ENCODE data around the gene CSNK1D. TPM values are rescaled to one million over a fixed set of nuclear protein-coding genes. Genes with fewer than 3 reads are reported as not detected.

CSNK1D gene
- polyA plus RNA-seq, 4 donors = 111 to 148 (median 137) TPM

DNA sequence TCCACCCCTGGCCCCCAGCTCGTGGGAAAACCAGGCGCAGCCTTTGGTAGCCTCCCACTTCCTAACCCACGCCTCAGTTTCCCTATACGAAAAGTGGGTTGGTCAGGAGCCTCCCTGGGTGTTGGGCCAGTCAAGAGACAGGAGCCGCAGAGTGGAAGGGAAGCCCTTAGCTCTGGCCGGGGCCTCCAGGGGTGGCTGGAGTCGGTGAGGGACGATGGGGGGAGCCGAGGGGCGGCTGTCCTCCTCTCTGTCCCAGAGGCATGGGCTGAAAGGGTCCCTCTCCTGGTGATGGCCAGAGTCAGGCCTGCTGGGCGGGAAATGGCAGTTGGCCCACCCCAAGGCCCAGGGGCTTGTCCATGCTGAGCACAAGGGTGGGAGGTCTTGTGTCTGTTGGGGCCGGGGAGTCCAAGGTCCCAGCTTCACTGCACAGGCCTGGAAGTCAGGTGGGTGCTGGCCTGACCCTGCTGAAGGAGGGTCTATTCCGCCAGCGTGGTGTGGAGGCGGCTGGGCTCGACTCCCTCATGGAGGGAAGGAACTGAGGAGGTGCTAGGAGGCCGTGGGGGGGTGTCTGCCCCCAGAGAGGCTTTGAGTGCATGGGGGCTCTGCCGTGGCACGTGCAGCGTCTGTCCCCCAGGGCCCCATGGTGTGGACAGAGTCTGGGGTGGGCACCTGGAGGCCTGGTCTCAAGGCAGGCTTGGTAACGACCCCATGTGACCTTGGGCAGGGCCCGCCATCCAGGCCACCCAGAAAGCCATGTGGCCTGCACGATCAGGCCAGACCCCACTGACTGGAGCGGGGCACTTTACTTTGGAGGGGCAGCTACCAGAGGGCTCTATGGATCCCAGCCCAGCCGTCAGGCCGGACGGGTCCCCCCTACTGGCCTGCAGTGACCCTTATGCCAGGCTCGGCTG is 43.5 kb downstream of the CSNK1D start:
- no peak for FAIRE-seq
- DNase-seq = peak in 1 of 2 donors; percentile 45

DNA sequence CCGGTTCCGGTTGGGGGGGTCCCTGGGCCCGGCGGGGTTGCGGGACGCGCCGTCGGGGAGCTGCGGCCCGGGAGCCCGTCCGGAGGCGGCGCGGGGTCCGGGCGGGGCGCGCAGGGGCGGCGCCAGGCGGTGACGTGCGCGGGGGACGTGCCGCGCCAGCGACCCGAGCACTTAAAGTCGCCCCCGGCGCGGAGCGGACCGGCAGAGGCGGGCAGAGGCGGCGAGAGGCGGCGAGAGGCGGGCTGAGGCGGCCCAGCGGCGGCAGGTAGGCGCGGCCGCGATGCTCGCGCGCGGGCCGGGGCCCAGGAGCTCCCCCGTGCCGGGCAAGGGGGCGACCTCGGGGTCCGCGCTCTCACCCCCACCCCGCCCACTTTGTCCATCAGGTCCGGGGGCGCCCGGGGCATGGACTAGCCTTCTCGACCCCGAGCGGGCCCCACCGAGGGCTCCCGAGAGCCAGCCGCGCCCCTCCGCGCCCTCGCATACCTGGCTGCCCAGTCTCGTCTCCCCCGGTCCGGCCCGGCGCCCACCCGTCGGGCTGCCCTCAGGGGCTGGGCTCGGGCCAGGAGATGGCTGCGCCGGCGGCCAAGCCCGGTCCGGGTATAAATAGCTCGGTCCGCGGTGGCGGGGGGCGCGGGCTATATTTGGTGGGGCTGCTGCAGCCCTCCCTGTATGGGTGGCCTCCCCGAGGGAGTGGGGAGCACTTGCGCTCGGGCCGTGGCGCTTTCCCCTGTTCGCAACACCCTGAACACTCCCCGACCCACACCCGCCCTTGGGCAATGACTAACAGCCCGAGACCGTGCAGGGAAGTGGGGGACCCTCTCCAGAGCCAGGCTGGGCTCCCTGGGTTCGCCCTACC is 44.4 kb downstream of the CSNK1D start, which contains the start of gene SLC16A3:
Gene SLC16A3 (plus strand): TSS at position 201 of the 856 bp plus-strand sequence. CDS start 6,967 bp downstream, outside the sequence.
- WGBS, 3 donors = 3 to 8% (median 6%) methylated on average over 44 to 105 of the region's 105 CpGs
- FAIRE-seq (no peak), DNase-seq (peak; percentile 63 to 81)
- Histone ChIP-seq H3K9me3 (ENCODE audit: control insufficient read depth in 2 of 2, insufficient read depth in 1 of 2, low read depth in 1 of 2, low read length in 1 of 2) (peaks cover 0 to 6% of the 10 kb centered on the region in 2 donors), H3K36me3 (ENCODE audit: control insufficient read depth in 3 of 3, insufficient read depth in 2 of 3, low read depth in 1 of 3, low read length in 3 of 3) (peaks cover 0 to 6% (median 0%) of the 10 kb centered on the region in 3 donors), H3K27me3 (ENCODE audit: control insufficient read depth in 3 of 3, insufficient read depth in 3 of 3, low read length in 3 of 3) (peaks cover 0 to 9% (median 0%) of the 10 kb centered on the region in 3 donors), H3K27ac (ENCODE audit: low read depth in 1 of 3, low read length in 2 of 3) (peak within 1 kb of the TSS; percentile 66 to 94 (median 87)), H3K4me1 (ENCODE audit: control insufficient read depth in 3 of 3, insufficient read depth in 2 of 3, low read depth in 1 of 3, low read length in 2 of 3) (peaks cover 0 to 35% (median 10%) of the 10 kb centered on the region in 3 donors), H3K4me3 (ENCODE audit: low read depth in 1 of 3, low read length in 3 of 3) (peak within 1 kb of the TSS; percentile 48 to 69 (median 61))

More for the DNA sequence above, 43.5 kb downstream of the CSNK1D start:
- peaks cover 0 to 44% (median 10%) of the 10 kb centered on the region in 3 donors for H3K4me1 ChIP-seq (ENCODE audit: control insufficient read depth in 3 of 3, insufficient read depth in 2 of 3, low read depth in 1 of 3, low read length in 2 of 3)
- peak overlapping the region; percentile 43 to 69 (median 61) for H3K4me3 ChIP-seq (ENCODE audit: low read depth in 1 of 3, low read length in 3 of 3)
- WGBS, 3 donors = 56 to 65% (median 62%) methylated on average over 25 to 28 of the region's 28 CpGs
- H3K9me3 ChIP-seq (ENCODE audit: control insufficient read depth in 2 of 2, insufficient read depth in 1 of 2, low read depth in 1 of 2, low read length in 1 of 2) = peaks cover 0 to 4% of the 10 kb centered on the region in 2 donors
- H3K27me3 ChIP-seq (ENCODE audit: control insufficient read depth in 3 of 3, insufficient read depth in 3 of 3, low read length in 3 of 3) = peaks cover 0 to 9% (median 0%) of the 10 kb centered on the region in 3 donors
- peaks cover 0 to 14% (median 0%) of the 10 kb centered on the region in 3 donors for H3K36me3 ChIP-seq (ENCODE audit: control insufficient read depth in 3 of 3, insufficient read depth in 2 of 3, low read depth in 1 of 3, low read length in 3 of 3)
- H3K27ac ChIP-seq (ENCODE audit: low read depth in 1 of 3, low read length in 2 of 3) = peak overlapping the region in 2 of 3 donors; percentile 66 to 94

DNA sequence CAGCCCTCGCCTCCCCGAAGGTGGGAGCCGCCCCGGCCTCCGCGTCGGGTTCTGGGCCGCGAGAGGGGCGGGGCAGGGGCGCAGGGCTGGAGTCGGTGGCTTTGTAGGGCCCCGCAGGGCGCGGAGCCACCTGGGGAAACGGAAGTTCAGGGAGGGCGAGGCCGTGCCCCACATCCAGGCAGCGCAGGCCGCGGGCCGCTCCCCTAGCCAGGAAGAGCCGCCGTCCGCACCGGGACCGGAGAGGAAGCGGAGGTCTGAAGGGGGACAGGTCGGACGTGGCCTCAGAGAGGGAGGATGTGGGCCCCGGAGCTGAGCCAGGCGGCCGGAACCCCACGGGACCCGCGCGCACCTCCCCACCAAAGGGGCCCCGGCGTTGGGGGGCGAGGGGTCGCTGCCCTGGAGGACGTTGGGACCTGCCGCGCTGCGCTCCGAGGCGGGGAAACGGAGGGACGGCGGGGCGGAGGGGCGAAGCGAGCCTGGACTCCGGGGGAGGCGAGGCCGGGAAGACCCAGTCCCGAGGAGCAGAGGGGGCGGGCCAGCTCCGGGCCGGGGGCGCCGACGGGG is 45.1 kb downstream of the CSNK1D start:
- WGBS, 3 donors = 5 to 11% (median 7%) methylated on average over 41 to 63 of the region's 63 CpGs
- no peak for FAIRE-seq
- H3K27me3 ChIP-seq (ENCODE audit: control insufficient read depth in 3 of 3, insufficient read depth in 3 of 3, low read length in 3 of 3) = peaks cover 0 to 9% (median 0%) of the 10 kb centered on the region in 3 donors
- H3K9me3 ChIP-seq (ENCODE audit: control insufficient read depth in 2 of 2, insufficient read depth in 1 of 2, low read depth in 1 of 2, low read length in 1 of 2) = peaks cover 0 to 6% of the 10 kb centered on the region in 2 donors
- peak; percentile 66 to 86 for DNase-seq
- peaks cover 0 to 5% (median 0%) of the 10 kb centered on the region in 3 donors for H3K36me3 ChIP-seq (ENCODE audit: control insufficient read depth in 3 of 3, insufficient read depth in 2 of 3, low read depth in 1 of 3, low read length in 3 of 3)
- peak overlapping the region; percentile 48 to 69 (median 61) for H3K4me3 ChIP-seq (ENCODE audit: low read depth in 1 of 3, low read length in 3 of 3)
- peak overlapping the region; percentile 64 to 94 (median 87) for H3K27ac ChIP-seq (ENCODE audit: low read depth in 1 of 3, low read length in 2 of 3)
- H3K4me1 ChIP-seq (ENCODE audit: control insufficient read depth in 3 of 3, insufficient read depth in 2 of 3, low read depth in 1 of 3, low read length in 2 of 3) = peaks cover 0 to 33% (median 10%) of the 10 kb centered on the region in 3 donors

DNA sequence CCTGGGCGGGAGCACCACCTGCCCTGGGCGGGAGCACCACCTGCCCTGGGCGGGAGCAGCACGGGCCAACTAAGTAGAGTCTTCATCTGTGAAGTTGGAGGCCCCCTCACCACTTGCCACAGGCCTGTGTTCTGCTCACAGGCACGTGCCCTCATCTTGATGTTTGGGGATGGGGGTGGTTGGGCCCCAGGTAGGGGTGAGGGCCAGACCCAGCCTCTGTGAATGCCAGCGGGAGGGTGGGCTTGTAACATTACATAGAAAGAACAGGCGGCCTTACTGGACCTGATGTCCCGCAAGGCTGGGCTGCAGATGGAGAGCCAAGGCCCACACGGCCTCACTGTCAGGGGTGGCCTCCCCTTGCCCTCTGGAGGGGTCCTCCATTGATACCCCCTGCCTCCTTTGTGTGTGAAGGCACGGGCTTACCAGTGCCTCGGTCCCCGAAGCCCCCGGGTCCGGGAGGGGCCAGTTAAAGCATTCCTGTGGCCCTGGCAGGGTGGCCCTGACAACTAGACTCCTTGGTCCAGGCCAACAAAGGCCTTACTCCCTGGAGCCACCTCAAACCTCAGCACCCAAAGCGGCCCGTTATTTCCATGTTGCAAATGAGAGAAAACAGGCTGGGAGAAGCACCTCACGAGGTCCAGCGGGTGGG is 45.7 kb downstream of the CSNK1D start:
- Histone ChIP-seq H3K4me3 (ENCODE audit: low read depth in 1 of 3, low read length in 3 of 3) (peak overlapping the region in 1 of 3 donors; percentile 69), H3K36me3 (ENCODE audit: control insufficient read depth in 3 of 3, insufficient read depth in 2 of 3, low read depth in 1 of 3, low read length in 3 of 3) (no peaks in the 10 kb centered on the region), H3K27me3 (ENCODE audit: control insufficient read depth in 3 of 3, insufficient read depth in 3 of 3, low read length in 3 of 3) (peaks cover 0 to 9% (median 0%) of the 10 kb centered on the region in 3 donors), H3K9me3 (ENCODE audit: control insufficient read depth in 2 of 2, insufficient read depth in 1 of 2, low read depth in 1 of 2, low read length in 1 of 2) (peaks cover 0 to 6% of the 10 kb centered on the region in 2 donors), H3K4me1 (ENCODE audit: control insufficient read depth in 3 of 3, insufficient read depth in 2 of 3, low read depth in 1 of 3, low read length in 2 of 3) (peaks cover 0 to 30% (median 10%) of the 10 kb centered on the region in 3 donors), H3K27ac (ENCODE audit: low read depth in 1 of 3, low read length in 2 of 3) (peak overlapping the region; percentile 64 to 94 (median 87))
- 56 to 64% (median 62%) methylated on average over 17 to 18 of the region's 18 CpGs for WGBS, 3 donors
- DNase-seq (no peak), FAIRE-seq (no peak)

DNA sequence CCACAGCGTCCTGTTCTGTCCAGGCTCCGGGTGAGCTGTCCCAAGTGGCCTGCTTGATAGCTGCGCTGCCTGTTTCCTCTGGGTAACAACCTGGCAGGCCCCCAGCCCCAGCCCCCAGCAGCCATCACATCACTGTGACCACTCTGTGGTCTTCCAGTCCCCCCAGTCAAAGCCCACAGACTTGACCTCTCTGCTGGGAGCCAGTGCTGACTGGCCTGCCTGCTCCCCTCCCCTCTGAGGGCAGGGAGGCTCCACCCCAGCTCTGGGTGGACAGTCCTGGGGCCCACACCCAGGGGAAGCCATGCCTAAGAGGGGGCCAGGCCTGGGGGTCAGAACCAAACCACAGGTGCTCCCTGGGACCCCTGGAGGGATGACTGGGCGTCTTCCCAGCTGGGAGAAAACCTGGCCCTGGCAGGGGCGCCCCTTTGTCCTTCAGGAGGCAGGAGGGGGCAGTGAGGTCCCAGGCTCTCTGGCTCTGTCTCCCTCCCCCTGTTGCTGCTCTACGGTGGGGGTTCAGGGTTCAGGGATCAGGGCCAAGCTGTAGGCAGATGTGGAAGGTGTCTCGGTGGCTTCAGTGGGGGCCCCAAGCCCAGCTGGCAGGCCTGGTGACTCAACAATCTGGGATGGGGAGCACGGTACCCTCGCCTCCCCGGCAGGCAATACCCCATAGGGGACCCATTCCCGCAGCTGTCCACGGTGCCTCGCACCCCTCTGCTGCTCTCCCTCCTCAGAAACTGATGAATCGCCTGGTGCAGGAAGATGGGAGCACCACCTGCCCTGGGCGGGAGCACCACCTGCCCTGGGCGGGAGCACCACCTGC is 46.5 kb downstream of the CSNK1D start:
- Histone ChIP-seq H3K36me3 (ENCODE audit: control insufficient read depth in 3 of 3, insufficient read depth in 2 of 3, low read depth in 1 of 3, low read length in 3 of 3) (no peaks in the 10 kb centered on the region), H3K4me3 (ENCODE audit: low read depth in 1 of 3, low read length in 3 of 3) (no peak overlapping the region), H3K4me1 (ENCODE audit: control insufficient read depth in 3 of 3, insufficient read depth in 2 of 3, low read depth in 1 of 3, low read length in 2 of 3) (peaks cover 0 to 25% (median 10%) of the 10 kb centered on the region in 3 donors), H3K27me3 (ENCODE audit: control insufficient read depth in 3 of 3, insufficient read depth in 3 of 3, low read length in 3 of 3) (peaks cover 0 to 9% (median 0%) of the 10 kb centered on the region in 3 donors), H3K9me3 (ENCODE audit: control insufficient read depth in 2 of 2, insufficient read depth in 1 of 2, low read depth in 1 of 2, low read length in 1 of 2) (peaks cover 0 to 6% of the 10 kb centered on the region in 2 donors), H3K27ac (ENCODE audit: low read depth in 1 of 3, low read length in 2 of 3) (no peak overlapping the region)
- WGBS, 3 donors = 81 to 88% (median 82%) methylated on average over 15 to 16 of the region's 16 CpGs
- FAIRE-seq (no peak), DNase-seq (no peak)

DNA sequence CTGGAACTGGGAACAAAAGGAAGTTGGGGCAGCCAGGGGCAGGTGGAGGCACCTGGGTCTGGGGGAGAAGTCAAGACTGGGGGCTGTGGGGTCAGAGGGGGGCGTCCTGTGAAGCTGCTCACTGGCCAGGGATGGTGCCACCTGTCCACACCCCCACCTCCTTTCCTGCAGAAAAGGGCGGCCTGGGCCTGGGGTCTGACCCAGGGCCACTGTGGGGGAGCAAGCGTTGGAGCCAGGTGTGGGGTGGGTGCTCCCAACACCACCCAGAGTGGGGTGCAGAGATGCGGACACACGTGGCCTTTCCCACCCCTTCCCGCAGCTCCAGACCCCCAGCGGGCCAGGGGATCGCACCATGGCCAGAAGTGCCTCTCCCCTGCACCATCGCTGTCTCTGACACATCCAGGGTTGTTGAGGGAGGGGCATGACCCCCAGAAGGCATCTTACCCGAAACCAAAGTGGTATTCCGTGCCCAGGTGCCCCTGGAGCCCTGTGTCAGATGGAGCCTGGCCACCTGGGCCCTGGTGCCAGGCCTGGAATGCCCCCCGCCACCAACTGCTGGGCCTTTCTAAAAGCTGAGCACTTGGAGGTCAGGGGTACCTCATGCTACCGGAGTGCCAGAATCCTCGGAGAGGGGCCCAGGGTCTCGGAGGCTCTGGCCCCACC is 47.2 kb downstream of the CSNK1D start:
- no peak overlapping the region for H3K4me3 ChIP-seq (ENCODE audit: low read depth in 1 of 3, low read length in 3 of 3)
- H3K36me3 ChIP-seq (ENCODE audit: control insufficient read depth in 3 of 3, insufficient read depth in 2 of 3, low read depth in 1 of 3, low read length in 3 of 3) = no peaks in the 10 kb centered on the region
- DNase-seq = no peak
- no peak overlapping the region for H3K27ac ChIP-seq (ENCODE audit: low read depth in 1 of 3, low read length in 2 of 3)
- 88 to 92% (median 89%) methylated on average over 15 of the region's 15 CpGs for WGBS, 3 donors
- FAIRE-seq = no peak
- peaks cover 0 to 6% of the 10 kb centered on the region in 2 donors for H3K9me3 ChIP-seq (ENCODE audit: control insufficient read depth in 2 of 2, insufficient read depth in 1 of 2, low read depth in 1 of 2, low read length in 1 of 2)
- peaks cover 0 to 19% (median 10%) of the 10 kb centered on the region in 3 donors for H3K4me1 ChIP-seq (ENCODE audit: control insufficient read depth in 3 of 3, insufficient read depth in 2 of 3, low read depth in 1 of 3, low read length in 2 of 3)
- peaks cover 0 to 9% (median 0%) of the 10 kb centered on the region in 3 donors for H3K27me3 ChIP-seq (ENCODE audit: control insufficient read depth in 3 of 3, insufficient read depth in 3 of 3, low read length in 3 of 3)
